ENCODE measurements around the gene UBASH3B. TPM values are rescaled to one million over a fixed set of nuclear protein-coding genes. Genes with fewer than 3 reads are reported as not detected.

Gene UBASH3B
- total RNA-seq, 1 experiment from 2014 or later, result 81.9 TPM

DNA sequence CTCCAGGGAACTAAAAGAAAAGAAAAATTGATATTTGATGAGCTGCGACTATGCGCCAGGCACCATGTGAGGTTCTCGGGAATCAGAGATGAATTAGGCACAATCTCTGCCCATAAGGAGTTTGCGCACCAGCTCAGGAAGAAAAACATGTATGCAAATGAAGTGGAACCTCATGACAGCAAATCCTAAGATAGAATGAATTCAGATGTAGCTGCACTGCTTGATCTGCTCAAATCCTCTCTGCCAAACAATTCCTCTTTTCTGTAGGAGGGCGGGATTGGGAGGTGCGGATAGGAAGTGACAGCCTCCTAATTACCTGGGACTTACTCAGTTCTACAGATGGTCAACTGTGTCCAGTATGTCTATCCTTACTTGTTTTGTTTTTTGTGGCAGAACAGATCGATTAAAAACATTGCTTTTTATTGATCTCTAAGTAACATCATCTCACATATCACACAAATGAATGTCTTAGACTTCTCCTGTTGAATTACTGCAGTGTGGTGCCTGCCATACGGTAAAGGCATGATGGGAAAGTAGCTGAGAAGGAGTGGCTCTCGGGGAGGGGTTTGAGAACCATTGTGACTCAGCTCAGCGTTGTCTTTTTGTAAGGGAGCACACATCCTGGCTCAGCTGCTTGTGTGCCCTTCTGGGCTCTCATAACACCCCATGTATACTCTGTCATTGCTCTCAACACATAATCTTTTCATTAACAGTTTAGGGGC, 196.7 kb downstream of the UBASH3B start:
- intact Hi-C loops (cut with micrococcal nuclease; ENCODE audit: unreplicated experiment), result no loop called here

DNA sequence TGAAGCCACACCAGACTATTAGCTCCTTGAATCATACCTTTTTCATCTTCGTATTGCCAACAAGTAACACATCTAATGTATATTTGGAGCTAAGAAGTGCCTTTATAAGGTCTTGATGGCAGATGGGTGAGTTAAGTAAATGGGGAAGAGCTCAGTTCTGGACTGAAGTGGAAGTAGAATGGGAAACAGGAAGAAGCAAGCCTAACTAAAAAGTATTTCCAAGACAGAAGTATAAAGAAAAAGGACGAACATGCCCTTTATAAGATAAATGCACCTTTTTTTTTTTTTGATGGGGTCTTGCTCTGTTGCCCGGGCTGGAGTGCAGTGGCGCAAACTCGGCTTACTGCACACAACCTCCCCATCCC, 197.3 kb downstream of the UBASH3B start:
- POLR2A ChIA-PET (ENCODE audit: unreplicated experiment), result no interaction called here
- H3K79me2 ChIP-seq (ENCODE audit: low read depth), result no peaks in the 10 kb centered on the region
- intact Hi-C loops (cut with micrococcal nuclease; ENCODE audit: unreplicated experiment), result no loop called here

More for the DNA sequence above, 196.7 kb downstream of the UBASH3B start:
- ChIA-PET POLR2A (ENCODE audit: unreplicated experiment) (interaction anchor here (0.5 kb wide), 1 partner anchor 121 kb away, joined by 4 read pairs; no protein-coding TSS in a partner anchor), CTCF (interaction anchor here (0.5 to 2.9 kb wide), 8 partner anchors 38 to 227 kb away, joined by 3 to 20 read pairs (median 5); no protein-coding TSS in a partner anchor)
- Histone ChIP-seq H4K20me1 (ENCODE audit: insufficient read depth) (no peaks in the 10 kb centered on the region), H3K27ac (no peak overlapping the region), H3K36me3 (ENCODE audit: low read depth) (no peaks in the 10 kb centered on the region), H3K9me3 (ENCODE audit: insufficient read depth, low read depth) (no peaks in the 10 kb centered on the region), H3K4me1 (replicated peaks; ENCODE audit: insufficient read depth) (peaks cover 44% of the 10 kb centered on the region), H3K79me2 (ENCODE audit: low read depth) (no peaks in the 10 kb centered on the region), H3K4me2 (no peak overlapping the region), H3K9me2 (ENCODE audit: insufficient read depth) (no peaks in the 10 kb centered on the region), H3F3A (ENCODE audit: insufficient read depth, low read depth) (peaks cover 18% of the 10 kb centered on the region), H2AFZ (no peak overlapping the region), H3K27me3 (ENCODE audit: insufficient read depth, low read depth) (no peaks in the 10 kb centered on the region), H3K4me3 (no peak overlapping the region)
- no TSS peak for BruUV-seq (replicated peaks)
- no peak for DNase-seq
- TF ChIP-seq EZH2 (IDR thresholded peaks at IDR 0.05; ENCODE audit: low read depth), result no peak
- TF ChIP-seq, protein P1, sequence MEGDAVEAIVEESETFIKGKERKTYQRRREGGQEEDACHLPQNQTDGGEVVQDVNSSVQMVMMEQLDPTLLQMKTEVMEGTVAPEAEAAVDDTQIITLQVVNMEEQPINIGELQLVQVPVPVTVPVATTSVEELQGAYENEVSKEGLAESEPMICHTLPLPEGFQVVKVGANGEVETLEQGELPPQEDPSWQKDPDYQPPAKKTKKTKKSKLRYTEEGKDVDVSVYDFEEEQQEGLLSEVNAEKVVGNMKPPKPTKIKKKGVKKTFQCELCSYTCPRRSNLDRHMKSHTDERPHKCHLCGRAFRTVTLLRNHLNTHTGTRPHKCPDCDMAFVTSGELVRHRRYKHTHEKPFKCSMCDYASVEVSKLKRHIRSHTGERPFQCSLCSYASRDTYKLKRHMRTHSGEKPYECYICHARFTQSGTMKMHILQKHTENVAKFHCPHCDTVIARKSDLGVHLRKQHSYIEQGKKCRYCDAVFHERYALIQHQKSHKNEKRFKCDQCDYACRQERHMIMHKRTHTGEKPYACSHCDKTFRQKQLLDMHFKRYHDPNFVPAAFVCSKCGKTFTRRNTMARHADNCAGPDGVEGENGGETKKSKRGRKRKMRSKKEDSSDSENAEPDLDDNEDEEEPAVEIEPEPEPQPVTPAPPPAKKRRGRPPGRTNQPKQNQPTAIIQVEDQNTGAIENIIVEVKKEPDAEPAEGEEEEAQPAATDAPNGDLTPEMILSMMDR (conservative IDR thresholded peaks at IDR 0.05), result no peak

DNA sequence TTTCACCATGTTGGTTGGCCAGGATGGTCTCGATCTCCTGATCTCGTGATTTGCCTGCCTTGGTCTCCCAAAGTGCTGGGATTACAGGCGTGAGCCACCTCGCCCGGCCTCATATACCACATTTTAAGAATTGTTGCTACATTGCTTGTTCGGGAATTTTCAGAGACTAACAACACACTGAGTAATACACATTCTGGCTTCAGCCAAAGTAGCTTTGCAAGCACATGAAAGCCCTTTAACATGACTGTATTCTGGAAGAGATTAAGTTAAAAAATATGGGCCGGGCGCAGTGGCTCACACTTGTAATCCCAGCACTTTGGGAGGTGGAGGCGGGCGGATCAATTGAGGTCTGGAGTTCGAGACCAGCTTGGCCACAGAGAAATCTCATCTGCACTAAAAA, 197.7 kb downstream of the UBASH3B start:
- DNase-seq, result no peak
- Histone ChIP-seq H3K4me1 (replicated peaks; ENCODE audit: insufficient read depth) (peaks cover 54% of the 10 kb centered on the region), H3K4me3 (no peak overlapping the region), H3K27ac (no peak overlapping the region), H3F3A (ENCODE audit: insufficient read depth, low read depth) (peaks cover 25% of the 10 kb centered on the region), H4K20me1 (ENCODE audit: insufficient read depth) (no peaks in the 10 kb centered on the region), H3K36me3 (ENCODE audit: low read depth) (no peaks in the 10 kb centered on the region), H3K9me3 (ENCODE audit: insufficient read depth, low read depth) (no peaks in the 10 kb centered on the region), H3K9me2 (ENCODE audit: insufficient read depth) (no peaks in the 10 kb centered on the region), H3K79me2 (ENCODE audit: low read depth) (no peaks in the 10 kb centered on the region), H2AFZ (no peak overlapping the region; the same call in 1 of the 2 replicates), H3K4me2 (no peak overlapping the region), H3K27me3 (ENCODE audit: insufficient read depth, low read depth) (no peaks in the 10 kb centered on the region)
- no TSS peak for BruUV-seq (replicated peaks)
- ChIA-PET CTCF (interaction anchor here (0.5 to 2.9 kb wide), 10 partner anchors 40 to 224 kb away, joined by 3 to 20 read pairs (median 4); no protein-coding TSS in a partner anchor), POLR2A (ENCODE audit: unreplicated experiment) (no interaction called here)
- intact Hi-C loops (cut with micrococcal nuclease; ENCODE audit: unreplicated experiment), result no loop called here
- TF ChIP-seq, protein P1 (conservative IDR thresholded peaks at IDR 0.05), result no peak
- no peak for TF ChIP-seq EZH2 (IDR thresholded peaks at IDR 0.05; ENCODE audit: low read depth)

More for the DNA sequence above, 197.3 kb downstream of the UBASH3B start:
- Histone ChIP-seq H4K20me1 (ENCODE audit: insufficient read depth) (no peaks in the 10 kb centered on the region), H3K9me2 (ENCODE audit: insufficient read depth) (no peaks in the 10 kb centered on the region), H3K4me1 (replicated peaks; ENCODE audit: insufficient read depth) (peaks cover 49% of the 10 kb centered on the region), H3F3A (ENCODE audit: insufficient read depth, low read depth) (peaks cover 24% of the 10 kb centered on the region), H3K9me3 (ENCODE audit: insufficient read depth, low read depth) (no peaks in the 10 kb centered on the region), H3K36me3 (ENCODE audit: low read depth) (no peaks in the 10 kb centered on the region), H3K27ac (no peak overlapping the region), H2AFZ (no peak overlapping the region), H3K4me2 (no peak overlapping the region), H3K4me3 (no peak overlapping the region), H3K27me3 (ENCODE audit: insufficient read depth, low read depth) (no peaks in the 10 kb centered on the region)
- DNase-seq, result no peak
- CTCF ChIA-PET, result interaction anchor here (0.5 to 2.9 kb wide), 8 partner anchors 38 to 216 kb away, joined by 3 to 20 read pairs (median 4); no protein-coding TSS in a partner anchor
- no TSS peak for BruUV-seq (replicated peaks)
- TF ChIP-seq, protein P1 (conservative IDR thresholded peaks at IDR 0.05), result no peak
- no peak for TF ChIP-seq EZH2 (IDR thresholded peaks at IDR 0.05; ENCODE audit: low read depth)

Measured in PC-9 (cell line).